ENCODE measurements around the gene ATAD2B.

DNA sequence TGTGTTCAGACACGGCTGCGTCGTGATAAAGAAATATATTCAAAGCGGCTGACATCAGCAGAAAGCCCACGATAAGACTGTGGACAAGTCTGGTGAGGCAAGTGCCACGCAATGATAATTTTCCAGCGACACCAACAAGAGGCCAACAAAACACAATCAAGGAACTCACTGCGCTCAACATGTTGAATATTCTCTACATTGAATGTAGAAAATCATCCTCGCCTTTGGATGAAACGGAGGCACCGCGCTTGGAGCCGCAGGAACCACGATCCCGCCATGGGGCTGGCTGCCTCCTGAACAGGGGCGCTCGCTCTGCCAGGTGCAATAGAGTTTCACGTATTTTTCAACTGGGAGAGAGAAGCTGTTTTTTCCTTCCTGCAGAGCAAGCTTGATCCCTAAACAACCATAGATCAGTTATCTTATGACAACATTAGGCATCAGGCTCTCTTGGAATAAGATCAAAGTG lies 220.3 kb downstream of the ATAD2B start:
- no peak for TF ChIP-seq POLR2A (IDR thresholded peaks at IDR 0.05)
- TF ChIP-seq, protein P1, sequence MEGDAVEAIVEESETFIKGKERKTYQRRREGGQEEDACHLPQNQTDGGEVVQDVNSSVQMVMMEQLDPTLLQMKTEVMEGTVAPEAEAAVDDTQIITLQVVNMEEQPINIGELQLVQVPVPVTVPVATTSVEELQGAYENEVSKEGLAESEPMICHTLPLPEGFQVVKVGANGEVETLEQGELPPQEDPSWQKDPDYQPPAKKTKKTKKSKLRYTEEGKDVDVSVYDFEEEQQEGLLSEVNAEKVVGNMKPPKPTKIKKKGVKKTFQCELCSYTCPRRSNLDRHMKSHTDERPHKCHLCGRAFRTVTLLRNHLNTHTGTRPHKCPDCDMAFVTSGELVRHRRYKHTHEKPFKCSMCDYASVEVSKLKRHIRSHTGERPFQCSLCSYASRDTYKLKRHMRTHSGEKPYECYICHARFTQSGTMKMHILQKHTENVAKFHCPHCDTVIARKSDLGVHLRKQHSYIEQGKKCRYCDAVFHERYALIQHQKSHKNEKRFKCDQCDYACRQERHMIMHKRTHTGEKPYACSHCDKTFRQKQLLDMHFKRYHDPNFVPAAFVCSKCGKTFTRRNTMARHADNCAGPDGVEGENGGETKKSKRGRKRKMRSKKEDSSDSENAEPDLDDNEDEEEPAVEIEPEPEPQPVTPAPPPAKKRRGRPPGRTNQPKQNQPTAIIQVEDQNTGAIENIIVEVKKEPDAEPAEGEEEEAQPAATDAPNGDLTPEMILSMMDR (IDR thresholded peaks at IDR 0.05): no peak
